ENCODE data around the gene SMTNL2.

GRCh38 chr17:4549781-4550533 is 34.4 kb upstream of the SMTNL2 start:
- TF ChIP-seq IRF1 (CRISPR knock-in tag; IDR thresholded peaks at IDR 0.05) = no peak
- no peak for TF ChIP-seq CTCF (IDR thresholded peaks at IDR 0.05)
- no peak for TF ChIP-seq CREB1 (CRISPR knock-in tag; IDR thresholded peaks at IDR 0.05)

All from WTC11 (cell line).